ENCODE data around the gene FUT1. TPM values are rescaled to one million over a fixed set of nuclear protein-coding genes. Genes with fewer than 3 reads are reported as not detected.
A peak's percentile ranks its signal among the peaks of the same experiment; 100 is the strongest.

FUT1 gene
- total RNA-seq, 1 experiment from 2014 or later, result 14.7 TPM

GRCh38 chr19:48741129-48741999 is 11.1 kb downstream of the FUT1 start:
- POLR2A ChIA-PET, result no interaction called here
- BruUV-seq (replicated peaks), result no TSS peak
- no peaks in the 10 kb centered on the region for H3K36me3 Mint-ChIP-seq (ENCODE audit: insufficient read depth, unreplicated experiment)
- no peak overlapping the region for H3K27ac Mint-ChIP-seq (ENCODE audit: low read depth, unreplicated experiment)
- intact Hi-C loops (cut with micrococcal nuclease), result no loop called here
- H3K4me3 Mint-ChIP-seq (ENCODE audit: unreplicated experiment), result no peak overlapping the region
- H3K9me3 Mint-ChIP-seq (ENCODE audit: unreplicated experiment), result no peaks in the 10 kb centered on the region
- peak; percentile 51 for DNase-seq (ENCODE audit: unreplicated experiment)
- CTCF ChIA-PET, result no interaction called here
- H3K4me1 Mint-ChIP-seq (ENCODE audit: insufficient read depth, unreplicated experiment), result peaks cover 4% of the 10 kb centered on the region
- no peaks in the 10 kb centered on the region for H3K27me3 Mint-ChIP-seq (ENCODE audit: insufficient read depth, unreplicated experiment)
- TF ChIP-seq, protein P1, sequence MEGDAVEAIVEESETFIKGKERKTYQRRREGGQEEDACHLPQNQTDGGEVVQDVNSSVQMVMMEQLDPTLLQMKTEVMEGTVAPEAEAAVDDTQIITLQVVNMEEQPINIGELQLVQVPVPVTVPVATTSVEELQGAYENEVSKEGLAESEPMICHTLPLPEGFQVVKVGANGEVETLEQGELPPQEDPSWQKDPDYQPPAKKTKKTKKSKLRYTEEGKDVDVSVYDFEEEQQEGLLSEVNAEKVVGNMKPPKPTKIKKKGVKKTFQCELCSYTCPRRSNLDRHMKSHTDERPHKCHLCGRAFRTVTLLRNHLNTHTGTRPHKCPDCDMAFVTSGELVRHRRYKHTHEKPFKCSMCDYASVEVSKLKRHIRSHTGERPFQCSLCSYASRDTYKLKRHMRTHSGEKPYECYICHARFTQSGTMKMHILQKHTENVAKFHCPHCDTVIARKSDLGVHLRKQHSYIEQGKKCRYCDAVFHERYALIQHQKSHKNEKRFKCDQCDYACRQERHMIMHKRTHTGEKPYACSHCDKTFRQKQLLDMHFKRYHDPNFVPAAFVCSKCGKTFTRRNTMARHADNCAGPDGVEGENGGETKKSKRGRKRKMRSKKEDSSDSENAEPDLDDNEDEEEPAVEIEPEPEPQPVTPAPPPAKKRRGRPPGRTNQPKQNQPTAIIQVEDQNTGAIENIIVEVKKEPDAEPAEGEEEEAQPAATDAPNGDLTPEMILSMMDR (IDR thresholded peaks at IDR 0.05; ENCODE audit: unreplicated experiment), result no peak

GRCh38 chr19:48740164-48740972 is 12.1 kb downstream of the FUT1 start, which contains the start of gene RASIP1:
Gene RASIP1 (minus strand): TSS chr19:48740610. CDS start chr19:48740282, 328 bp downstream.
- H3K27ac Mint-ChIP-seq (ENCODE audit: low read depth, unreplicated experiment), result no peak within 1 kb of the TSS
- ChIA-PET POLR2A (interaction anchor here (0.8 to 2.2 kb wide), 2 partner anchors 11 to 40 kb away, joined by 3 to 10 read pairs; no protein-coding TSS in a partner anchor), CTCF (interaction anchor here (0.6 to 1.6 kb wide), 5 partner anchors 11 to 344 kb away, joined by 3 to 9 read pairs (median 4); no protein-coding TSS in a partner anchor)
- no peaks in the 10 kb centered on the region for H3K9me3 Mint-ChIP-seq (ENCODE audit: unreplicated experiment)
- no peaks in the 10 kb centered on the region for H3K27me3 Mint-ChIP-seq (ENCODE audit: insufficient read depth, unreplicated experiment)
- BruUV-seq (replicated peaks), result no TSS peak
- H3K4me3 Mint-ChIP-seq (ENCODE audit: unreplicated experiment), result peak within 1 kb of the TSS; percentile 33
- intact Hi-C loops (cut with micrococcal nuclease), result no loop called here
- H3K36me3 Mint-ChIP-seq (ENCODE audit: insufficient read depth, unreplicated experiment), result no peaks in the 10 kb centered on the region
- no peak for DNase-seq (ENCODE audit: unreplicated experiment)
- H3K4me1 Mint-ChIP-seq (ENCODE audit: insufficient read depth, unreplicated experiment), result peaks cover 4% of the 10 kb centered on the region
- TF ChIP-seq, protein P1 (IDR thresholded peaks at IDR 0.05; ENCODE audit: unreplicated experiment), result no peak

GRCh38 chr19:48739404-48740163 is 12.9 kb downstream of the FUT1 start:
- TF ChIP-seq, protein P1 (IDR thresholded peaks at IDR 0.05; ENCODE audit: unreplicated experiment), result no peak
- Mint-ChIP-seq H3K9me3 (ENCODE audit: unreplicated experiment) (no peaks in the 10 kb centered on the region), H3K36me3 (ENCODE audit: insufficient read depth, unreplicated experiment) (no peaks in the 10 kb centered on the region), H3K4me1 (ENCODE audit: insufficient read depth, unreplicated experiment) (peaks cover 4% of the 10 kb centered on the region), H3K4me3 (ENCODE audit: unreplicated experiment) (peak overlapping the region; percentile 33), H3K27ac (ENCODE audit: low read depth, unreplicated experiment) (no peak overlapping the region), H3K27me3 (ENCODE audit: insufficient read depth, unreplicated experiment) (no peaks in the 10 kb centered on the region)
- intact Hi-C loops (cut with micrococcal nuclease), result loop anchor here (1.0 kb wide), 1 partner anchor 64 kb away; no protein-coding TSS in a partner anchor
- POLR2A ChIA-PET, result interaction anchor here (0.8 to 2.2 kb wide), 7 partner anchors 12 to 105 kb away, joined by 3 to 10 read pairs (median 4); no protein-coding TSS in a partner anchor
- BruUV-seq (replicated peaks), result no TSS peak
- DNase-seq (ENCODE audit: unreplicated experiment), result no peak
- CTCF ChIA-PET, result interaction anchor here (0.6 to 1.7 kb wide), 20 partner anchors 12 to 1226 kb away, joined by 3 to 9 read pairs (median 3); partner anchors contain the start of gene CA11

Measured in MCF 10A (cell line).